Activated CD4-positive, alpha-beta T cell treated with anti-CD3 and anti-CD28 coated beads, Interleukin-2, amount 50 U/mL, for 24 hours (primary cell): ENCODE measurements around the gene CHST11.

Experiments
- DNase-seq, 2 donors: peaks; one replicate each; pipeline ENCODE4 v3.0.0-alpha.2; 2020; ENCODE audit warnings: low read depth in 1 of 2, low spot score in 1 of 2

Gene CHST11

DNA sequence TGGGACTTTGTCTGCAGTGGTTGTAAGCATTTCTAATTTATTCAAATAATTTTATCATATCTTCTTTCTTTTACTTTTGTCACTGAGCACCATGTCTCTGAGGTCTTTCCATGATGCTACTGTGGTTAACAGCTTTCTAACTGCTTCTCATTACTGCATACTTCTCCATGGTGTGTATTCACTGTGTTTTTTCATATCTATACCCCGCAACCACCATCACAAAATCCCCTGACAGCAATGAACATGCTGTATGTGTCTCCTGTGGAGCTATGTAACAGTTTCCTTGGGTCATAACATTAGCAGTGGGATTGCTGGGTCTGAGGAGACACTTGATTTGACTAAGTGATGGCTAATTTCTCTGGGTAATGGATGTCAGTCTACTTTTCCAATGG, 29.2 kb upstream of the CHST11 start:
- DNase-seq: no peak

DNA sequence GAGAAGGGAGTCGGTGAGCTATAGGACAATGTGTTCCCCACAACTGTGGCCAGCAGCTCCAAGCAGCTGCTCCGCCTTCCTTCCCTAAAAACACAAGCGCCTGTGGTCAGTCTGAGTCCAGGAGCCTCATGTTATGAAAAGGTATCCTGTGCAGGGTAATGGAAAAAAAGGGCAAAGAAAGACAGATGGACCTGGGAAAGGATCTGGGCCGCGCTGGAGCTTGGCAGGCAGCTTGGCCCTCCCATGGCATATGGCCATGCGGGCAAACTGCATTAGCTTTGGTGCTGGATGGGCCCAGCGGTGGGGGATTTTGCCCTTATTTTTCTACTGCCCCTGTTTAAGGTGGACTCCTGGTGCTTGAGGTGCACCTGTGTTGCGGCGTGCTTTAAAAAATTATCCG, 23.7 kb upstream of the CHST11 start:
- no peak for DNase-seq

DNA sequence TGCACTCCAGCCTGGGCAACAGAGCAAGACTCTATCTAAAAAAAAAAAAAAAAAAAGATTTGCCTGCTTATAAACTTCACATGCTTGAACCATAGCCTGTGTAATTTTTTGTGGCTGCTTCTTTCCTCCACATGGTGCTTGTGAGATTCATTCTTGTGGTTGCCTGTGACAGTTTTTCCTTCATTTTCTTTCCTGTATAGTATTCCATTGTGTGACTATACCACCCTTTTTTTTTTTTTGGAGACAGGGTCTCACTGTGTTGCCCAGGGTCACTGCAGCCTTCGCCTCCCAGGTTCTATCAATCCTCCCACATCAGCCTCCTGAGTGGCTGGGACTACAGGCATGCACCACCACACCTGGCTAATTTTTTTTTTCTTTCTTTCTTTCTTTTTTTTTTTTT, 22.6 kb upstream of the CHST11 start:
- no peak for DNase-seq

DNA sequence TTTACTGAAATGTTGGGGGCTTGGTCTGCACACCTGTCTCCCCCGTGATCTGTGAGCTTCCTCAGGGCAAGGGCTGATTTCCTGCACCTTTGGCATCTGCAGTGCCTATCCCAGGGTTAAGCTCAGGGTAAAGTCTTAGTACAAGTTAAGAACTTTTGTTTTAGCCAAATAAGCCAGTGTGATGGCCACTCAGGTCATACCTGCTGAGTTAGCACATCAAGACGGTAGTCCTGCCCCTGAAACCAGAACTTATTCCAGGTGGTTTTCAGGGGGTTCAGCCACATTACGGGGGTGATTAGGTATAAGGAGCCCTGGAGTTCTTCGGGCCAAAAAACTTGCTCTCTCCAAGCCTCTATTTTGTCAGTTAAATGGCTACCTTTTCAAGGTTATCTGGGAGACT, 21.6 kb upstream of the CHST11 start:
- no peak for DNase-seq

DNA sequence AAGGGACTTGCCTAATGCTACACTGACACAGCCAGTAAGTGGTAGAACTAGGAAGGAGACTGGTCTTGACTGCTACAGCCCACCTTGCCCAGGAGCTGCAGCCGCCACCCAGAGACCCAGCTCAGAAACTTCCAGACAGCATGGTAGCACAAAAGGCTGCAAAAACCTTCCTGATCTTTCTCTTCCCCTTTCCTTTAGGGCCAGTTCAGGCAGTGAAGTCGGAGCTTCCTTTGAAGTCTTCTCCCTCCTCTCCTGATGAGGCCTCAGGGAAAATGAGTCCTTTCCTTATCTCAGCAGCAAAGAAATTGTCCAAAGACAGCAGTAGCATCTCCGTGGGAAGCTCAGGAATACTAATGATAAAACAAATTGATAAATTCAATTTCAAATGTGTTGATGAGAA, 21.0 kb upstream of the CHST11 start:
- DNase-seq: no peak

DNA sequence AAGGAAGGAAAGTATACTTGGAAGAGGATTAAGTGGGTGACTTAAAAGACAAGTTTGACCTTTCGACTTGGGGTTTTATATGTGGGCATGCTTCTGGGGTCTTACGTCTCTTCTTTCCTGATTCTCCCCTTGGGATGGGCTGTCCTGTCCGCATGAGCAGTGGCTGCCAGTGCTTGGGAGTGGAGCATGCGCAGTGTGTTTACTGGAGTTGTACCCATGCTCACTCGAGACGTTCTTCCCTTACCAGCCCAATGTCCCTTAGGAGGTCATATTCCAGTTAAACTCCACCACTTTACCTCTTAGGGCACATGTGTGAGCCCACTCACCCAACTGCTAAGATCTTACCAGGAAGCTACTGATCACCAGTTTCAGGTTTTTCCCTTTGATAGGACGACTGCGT, 20.0 kb upstream of the CHST11 start:
- DNase-seq: no peak

DNA sequence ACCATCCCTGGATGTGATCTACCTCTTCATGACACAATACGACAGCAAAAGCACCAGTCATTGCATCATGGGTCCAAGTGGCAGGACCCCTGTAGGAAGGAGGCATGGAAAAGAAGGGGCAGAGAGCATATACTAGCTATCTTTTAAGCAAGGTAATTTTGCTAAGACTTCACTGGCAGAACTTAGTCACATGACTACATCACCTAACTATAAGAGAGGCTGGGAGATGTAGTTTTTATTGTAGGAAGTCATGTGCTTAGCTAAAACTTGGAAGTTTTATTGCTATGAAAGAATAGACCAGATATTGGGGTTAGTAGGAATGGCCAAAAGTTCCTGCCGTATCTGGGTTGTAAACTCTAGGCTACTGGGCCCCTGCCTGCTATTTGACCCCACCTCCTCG, 18.6 kb upstream of the CHST11 start:
- no peak for DNase-seq

DNA sequence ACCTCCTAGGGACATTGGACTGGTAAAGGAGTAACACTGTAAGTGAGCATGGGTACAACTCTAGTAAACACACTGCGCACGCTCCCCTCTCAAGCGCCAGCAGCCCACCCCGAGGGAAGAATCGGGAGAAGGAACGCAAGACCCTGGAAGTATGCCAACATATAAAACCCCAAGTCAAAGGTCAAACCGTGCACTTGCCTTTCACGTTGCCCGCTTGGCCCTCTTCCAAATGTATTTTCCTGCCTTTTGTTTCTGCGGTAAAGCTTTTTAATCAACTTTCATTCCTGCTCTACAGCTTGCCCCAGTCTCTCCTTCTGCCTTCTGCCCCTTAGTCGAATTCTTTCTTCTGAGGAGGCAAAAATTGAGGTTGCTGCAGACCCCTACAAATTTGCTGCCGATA, 17.6 kb upstream of the CHST11 start:
- DNase-seq: no peak

DNA sequence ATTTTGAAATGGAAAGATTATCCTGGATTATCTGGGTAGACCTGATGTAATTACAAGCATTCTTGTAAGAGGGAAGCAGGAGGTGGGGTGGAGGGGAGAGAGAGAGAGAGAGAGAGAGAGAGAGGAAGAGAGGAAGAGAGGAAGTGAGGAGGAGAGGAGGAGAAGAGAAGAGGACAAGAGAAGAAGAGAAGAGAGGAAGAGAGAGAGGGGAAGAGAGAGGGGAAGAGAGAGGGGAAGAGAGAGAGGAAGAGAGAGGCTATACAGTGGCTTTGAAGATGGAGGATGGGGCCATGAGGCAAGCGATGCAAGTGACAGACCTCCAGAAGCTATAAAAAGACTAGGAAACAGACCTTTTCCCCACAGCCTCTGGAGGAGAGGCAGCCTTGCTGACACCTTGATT, 13.7 kb upstream of the CHST11 start:
- DNase-seq: no peak

DNA sequence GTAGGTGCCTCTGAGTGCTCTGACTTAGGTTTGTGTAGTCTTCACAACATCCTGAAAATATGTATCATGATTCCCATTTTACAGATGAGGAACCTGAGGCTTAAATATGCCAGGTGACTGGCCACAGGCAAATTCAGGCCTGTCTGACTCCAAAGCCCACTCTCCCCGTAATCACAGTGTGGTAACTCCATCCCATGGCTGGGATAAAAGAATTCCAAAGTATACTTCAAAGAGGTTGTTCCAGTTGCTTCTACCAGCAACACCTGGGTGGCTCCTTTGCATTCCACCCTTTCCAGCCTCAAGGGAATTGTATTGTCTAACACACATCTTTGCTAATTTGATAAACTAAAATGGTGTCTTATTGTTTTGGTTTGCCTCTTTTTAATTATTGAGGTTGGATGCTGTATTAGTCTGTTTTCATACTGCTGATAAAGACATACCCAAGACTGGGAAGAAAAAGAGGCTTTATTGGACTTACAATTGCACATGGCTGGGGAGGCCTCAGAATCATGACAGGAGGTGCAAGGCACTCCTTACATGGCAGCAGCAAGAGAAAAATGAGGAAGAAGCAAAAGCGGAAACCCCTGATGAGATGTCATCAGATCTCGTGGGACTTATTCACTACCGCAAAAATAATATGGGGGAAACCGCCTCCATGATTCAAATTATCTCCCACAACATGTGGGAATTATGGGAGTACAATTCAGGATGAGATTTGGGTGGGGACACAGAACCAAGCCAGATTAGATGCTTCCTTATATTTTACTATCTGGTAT, 9.9 kb upstream of the CHST11 start:
- DNase-seq: no peak

DNA sequence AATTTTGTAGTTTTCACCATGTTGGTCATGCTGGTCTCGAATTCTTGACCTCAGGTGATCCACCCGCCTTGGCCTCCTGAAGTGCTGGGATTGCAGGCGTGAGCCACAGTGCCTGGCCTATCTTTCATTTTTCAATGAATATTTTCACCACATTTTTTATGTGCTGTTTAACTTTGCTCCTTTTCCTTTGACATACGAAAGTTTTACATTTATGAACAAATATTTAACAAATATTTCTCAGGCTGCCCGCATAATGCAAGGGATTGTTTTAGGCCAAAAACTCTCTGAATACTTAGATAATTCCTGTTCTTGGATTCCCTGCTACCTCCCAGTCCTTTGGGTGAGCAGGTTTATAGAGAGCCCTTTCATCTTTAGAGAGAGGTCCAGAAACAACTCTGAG, 8.7 kb upstream of the CHST11 start:
- DNase-seq: no peak

DNA sequence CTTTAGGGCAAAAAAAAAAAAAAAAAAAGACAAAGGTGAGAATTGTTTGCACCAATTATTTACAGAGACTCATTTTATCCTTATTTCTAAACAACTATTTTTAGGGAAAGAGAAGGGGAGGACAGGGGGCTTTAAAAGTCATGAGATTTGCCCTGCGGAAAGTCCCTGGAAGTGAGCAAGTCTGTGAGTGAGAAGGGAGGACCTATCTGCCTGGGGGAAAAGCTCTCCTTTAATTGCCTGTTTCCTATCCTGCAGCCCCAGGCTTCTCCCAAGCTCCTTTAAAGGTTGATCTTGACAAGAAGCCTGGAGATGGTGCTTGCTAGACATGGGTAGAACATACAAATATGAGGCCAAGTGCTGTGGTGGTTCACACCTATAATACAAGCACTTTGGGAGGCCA, 8.3 kb upstream of the CHST11 start:
- no peak for DNase-seq

DNA sequence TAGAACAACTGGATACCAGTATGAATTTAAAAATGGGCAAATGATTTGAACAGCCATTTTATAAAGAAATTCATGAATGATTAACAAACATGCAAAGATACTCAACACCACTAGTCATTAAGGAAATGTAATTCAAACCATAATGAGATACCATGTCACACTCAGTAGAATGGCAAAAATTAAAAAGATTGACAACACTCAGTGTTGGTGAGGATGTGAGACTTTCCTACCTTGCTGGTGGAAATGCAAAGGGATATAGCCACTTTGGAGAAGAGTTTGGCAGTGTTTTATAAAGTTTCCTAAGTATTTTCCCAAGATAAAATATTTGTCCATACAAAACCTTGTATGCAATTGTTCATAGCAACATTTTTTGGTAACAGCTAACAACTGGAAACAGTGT, 6.0 kb upstream of the CHST11 start:
- DNase-seq: no peak

DNA sequence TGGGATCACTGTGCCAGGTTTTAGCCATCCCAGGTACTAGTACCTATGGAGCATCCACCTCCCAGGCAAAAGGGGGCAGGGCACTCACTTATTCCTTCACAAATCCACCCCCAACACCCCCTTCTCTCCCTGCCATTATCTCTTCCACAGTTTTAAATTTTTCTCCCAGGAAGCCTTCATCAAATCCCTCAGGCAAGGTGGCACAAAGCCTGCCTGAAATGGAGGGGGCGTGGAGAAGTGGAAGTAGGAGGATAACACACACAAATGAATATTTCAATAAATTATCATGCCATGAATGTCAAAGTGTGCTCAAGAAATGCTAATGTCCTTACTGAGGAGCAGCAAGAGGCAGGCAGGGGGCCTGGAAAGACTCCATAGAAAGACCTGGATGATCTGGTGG, 4.7 kb upstream of the CHST11 start:
- DNase-seq: no peak

DNA sequence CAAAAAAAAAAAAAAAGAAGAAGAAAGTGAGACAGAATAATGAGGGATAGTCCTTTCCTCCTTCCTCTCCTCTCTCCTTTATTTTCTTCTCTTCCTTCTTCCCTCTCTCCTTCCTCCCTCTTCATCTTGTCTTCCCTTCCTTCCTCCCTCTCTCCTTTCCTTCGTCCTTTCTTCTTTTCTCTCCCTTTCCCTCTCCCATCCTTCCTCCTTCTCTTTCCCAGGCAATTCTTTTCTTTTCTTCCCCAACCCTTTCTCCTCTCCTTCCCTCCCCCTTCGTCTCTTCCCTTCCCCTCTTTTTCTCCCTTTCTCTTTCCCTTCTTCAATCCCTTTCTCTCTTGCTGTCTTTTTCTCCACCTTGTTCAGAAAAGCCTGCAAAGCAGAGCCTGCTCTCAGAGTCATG, 3.6 kb upstream of the CHST11 start:
- DNase-seq: no peak

DNA sequence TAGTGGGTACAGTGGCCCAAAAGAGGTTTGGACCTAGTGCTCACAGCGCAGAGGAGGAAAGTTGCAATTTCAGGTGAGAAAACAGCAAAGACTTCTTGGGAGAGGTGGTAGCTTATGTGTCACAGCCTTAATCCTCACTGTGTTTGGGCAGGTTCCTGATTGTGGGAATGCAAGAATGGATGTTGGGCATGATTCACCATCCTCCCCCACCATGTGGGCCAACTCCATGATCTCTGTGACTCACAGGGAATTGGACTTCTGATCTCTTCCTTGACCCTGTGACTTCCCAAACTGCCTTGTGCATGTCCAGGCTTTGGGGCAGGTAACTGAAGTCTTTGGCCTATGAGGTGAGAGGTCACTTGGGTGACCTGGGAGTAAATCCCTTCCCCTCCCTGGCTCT, 1.8 kb upstream of the CHST11 start:
- DNase-seq: no peak

DNA sequence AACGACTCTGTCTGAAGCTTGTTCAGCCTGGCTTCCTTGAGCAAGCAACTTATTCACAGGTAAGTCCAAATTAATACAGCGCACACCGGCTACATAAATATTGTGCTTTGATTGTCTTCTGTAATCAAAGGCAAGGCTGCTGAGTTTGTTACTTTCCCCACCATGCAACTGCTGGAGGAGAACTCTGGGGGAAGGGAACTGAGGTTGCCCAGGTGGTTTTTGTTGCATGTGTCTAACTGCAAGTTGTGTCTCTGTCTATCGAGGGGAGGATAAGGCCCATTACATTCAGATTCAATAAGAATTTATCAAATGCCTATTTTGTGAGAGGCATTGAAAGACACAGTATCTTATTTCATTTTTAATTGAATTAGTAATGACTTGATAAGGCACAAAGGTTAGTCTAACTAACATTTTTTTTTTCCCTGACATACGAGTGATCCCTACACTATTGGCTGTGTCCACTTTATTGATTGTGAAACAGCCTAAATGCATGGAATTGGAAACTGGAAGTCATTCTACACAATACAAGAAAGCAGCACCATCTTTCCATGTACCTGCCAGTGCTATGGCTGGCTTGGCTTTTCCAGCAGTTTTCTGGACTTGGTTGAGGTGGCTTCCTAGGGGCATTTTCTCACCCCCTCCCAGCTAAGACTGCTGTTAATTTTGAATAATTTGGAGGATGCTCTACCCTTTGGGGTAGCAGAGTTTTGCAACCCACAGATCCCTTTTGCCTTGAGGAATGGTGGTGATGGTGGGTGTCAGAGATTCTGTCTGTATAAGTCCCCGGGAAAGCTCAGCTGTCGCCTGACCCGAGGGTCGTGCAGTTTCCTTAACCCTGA, 951 bp upstream of the CHST11 start:
- DNase-seq: no peak

DNA sequence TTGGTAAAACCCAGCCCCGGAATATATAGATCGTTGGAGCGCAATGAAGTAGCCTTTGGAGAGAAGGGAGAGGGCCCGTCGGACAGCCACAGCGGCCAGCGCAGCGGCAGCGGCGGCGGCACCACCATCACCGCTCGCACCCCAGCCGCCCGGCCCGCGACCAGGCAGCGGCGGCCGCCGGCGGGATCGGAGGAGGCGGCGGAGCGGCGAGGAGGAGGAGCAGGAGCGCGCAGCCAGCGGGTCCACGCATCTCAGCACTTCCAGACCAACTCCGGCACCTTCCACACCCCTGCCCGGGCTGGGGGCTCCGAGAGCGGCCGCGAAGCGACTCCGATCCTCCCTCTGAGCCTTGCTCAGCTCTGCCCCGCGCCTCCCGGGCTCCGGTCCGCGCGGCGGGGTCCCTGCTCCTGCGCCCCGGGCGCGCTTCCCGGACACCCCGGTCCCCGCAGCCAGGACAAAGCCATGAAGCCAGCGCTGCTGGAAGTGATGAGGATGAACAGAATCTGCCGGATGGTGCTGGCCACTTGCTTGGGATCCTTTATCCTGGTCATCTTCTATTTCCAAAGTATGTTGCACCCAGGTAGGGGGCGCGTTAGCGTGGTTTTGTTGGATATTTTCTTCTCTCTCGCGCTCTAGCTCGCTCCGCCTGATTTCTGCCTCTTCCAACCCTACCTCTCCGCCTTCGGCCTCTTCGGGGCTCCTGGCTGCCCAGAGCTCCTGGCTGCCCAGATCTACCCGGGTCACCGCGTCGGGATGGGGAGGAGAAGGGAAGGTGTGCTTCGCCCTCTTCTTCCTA, 400 bp downstream of the CHST11 start:
- DNase-seq: peak; percentile 43 to 50

DNA sequence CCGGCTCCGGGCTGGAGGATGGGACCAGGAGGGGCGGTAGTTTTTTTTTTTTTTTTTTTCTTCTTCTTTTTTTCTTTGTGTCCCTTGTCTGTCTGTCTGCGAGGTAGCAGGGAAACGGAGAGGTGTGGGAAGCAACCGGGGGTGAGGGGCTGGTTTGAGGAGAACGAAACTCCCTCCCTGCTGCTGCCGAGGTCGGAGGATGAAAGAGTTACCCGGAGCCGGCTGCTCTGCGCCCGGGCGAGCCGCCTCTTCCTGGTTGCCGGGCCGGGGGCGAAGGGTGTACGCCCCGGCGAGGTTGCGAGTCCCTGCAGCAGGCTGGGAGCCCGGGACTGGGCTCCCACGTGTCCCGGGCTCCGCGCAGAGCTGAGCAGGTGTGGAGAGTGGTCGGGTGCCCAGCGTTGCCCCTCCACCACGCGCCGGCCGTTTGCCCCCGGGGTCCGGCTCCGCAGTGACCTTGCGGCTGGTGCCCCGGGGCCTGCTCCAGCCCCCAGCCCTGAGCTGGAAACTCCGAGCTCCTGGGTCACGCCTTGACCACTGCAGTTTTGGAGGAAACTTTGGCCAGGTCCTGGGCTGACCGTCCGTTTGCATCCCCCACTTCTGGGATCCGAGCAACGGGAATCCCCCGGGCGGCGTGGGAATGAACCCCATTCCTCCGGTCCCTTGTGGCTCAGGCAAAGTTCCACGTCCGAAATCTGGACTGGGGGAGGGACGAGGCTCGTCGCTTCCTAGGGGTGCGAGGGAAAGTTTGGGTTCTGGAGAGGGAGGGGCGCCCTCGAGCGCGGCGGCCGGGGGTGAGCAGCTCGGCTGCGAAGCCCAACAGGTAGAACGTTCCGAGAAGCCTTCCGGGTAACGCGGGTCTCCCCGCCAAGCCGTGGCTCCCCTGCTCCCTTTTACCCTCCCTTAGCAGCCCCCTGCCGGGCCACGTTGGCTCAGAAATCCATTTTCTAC, 1.3 kb downstream of the CHST11 start:
- no peak for DNase-seq

DNA sequence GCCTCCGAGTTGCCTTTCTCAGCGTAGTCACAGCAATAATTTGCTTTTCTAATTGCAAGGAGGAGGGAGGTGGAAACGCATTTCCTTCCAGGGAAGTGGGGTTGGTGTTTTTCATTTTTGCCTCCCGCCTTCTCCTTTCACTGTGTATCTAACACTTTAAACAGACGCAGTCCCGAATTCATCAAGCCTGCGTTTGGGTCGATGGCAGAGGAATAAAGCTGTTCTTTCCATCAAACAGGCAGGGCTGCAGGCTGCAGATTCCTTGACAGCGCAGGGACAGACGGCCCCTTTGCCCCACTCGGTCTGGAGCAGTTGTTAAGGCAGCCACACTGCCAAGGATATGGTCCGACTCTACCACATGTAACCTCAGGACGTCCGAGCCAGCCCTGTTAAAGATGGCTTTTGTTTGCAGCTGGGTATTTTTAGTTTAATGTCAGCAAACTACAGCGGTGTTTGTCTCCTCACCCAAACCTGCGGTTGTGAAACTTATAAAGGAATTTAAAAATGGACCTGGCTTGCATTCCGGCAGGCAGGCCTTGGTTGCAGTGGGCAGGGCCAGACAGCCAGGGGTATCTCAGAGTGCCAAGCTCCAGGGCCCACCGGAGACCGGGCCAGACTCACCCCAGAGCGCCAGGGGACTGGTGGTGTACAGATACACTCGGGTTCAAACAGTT, 2.1 kb downstream of the CHST11 start:
- no peak for DNase-seq
